SK-N-SH (cell line): ENCODE results near the gene GDI2. TPM values are rescaled to one million over a fixed set of nuclear protein-coding genes. Genes with fewer than 3 reads are reported as not detected.

Source experiments
- CTCF ChIA-PET: fragments of 300-600, 350-600 bp; formaldehyde crosslinking; extraction: SDS; loops from one replicate; lab custom pipeline; 2021; lab: Yijun Ruan, JAX
- POLR2A ChIA-PET: fragments of 350-600 bp; sonication (Branson Sonifier 250); formaldehyde crosslinking; extraction: SDS; loops from one replicate; lab custom pipeline; 2020; ENCODE audit warnings: antibody characterized with exemption, inconsistent platforms; lab: Yijun Ruan, JAX
- DNase-seq: peaks from one replicate; pipeline ENCODE4 v3.0.0; 2012
- H2AFZ ChIP-seq: fragments of 200-600 bp; sonication (generic); 2 replicates; pipeline ENCODE4 v1.8.1; 2016; ENCODE audit warnings: antibody characterized with exemption, mild to moderate bottlenecking, low read depth
- H3F3A ChIP-seq: fragments of 200-600 bp; sonication (generic); replicated peaks from 2 replicates; pipeline ENCODE3; 2016; ENCODE audit warnings: antibody characterized with exemption, mild to moderate bottlenecking; ENCODE audit not compliant: insufficient read depth
- H3K27ac ChIP-seq, 2 experiments: fragments of 200-500 bp in 1 of 2; fragments of 200-600 bp in 1 of 2; sonication (Bioruptor generic) in 1 of 2; sonication (generic), shearing (Covaris generic) in 1 of 2; 2 replicates each; pipeline versions ENCODE4 v1.5.1 to v1.6.1; 2014 to 2016; ENCODE audit warnings: low read depth in 2 of 2, inconsistent platforms in 1 of 2, low read length in 1 of 2, mild to moderate bottlenecking in 1 of 2, mixed read lengths in 1 of 2
- H3K27me3 ChIP-seq: fragments of 200-600 bp; sonication (generic), shearing (Covaris generic); 2 replicates; pipeline ENCODE4 v1.6.1; 2016; ENCODE audit warnings: mixed run types; ENCODE audit not compliant: insufficient read depth
- H3K36me3 ChIP-seq, 2 experiments: fragments of 200-500 bp in 1 of 2; fragments of 200-600 bp in 1 of 2; sonication (Bioruptor generic) in 1 of 2; sonication (generic) in 1 of 2; replicated peaks in 1 of 2; 2 replicates each; pipeline versions ENCODE3 to v1.5.1; 2014 to 2016; ENCODE audit warnings: low read length in 1 of 2, mild to moderate bottlenecking in 1 of 2; ENCODE audit not compliant: insufficient read depth in 2 of 2, control insufficient read depth in 1 of 2
- H3K4me1 ChIP-seq, 2 experiments: fragments of 200-500 bp in 1 of 2; fragments of 200-600 bp in 1 of 2; sonication (Bioruptor generic) in 1 of 2; sonication (generic), shearing (Covaris generic) in 1 of 2; 2 replicates each; pipeline versions ENCODE4 v1.5.1 to v1.6.1; 2014 to 2016; ENCODE audit warnings: low read depth in 1 of 2, low read length in 1 of 2, mixed run types in 1 of 2; ENCODE audit not compliant: insufficient read depth in 2 of 2, control insufficient read depth in 1 of 2
- H3K4me2 ChIP-seq: fragments of 200-600 bp; sonication (generic), shearing (Covaris generic); 2 replicates; pipeline ENCODE4 v1.6.1; 2017; ENCODE audit warnings: mixed run types
- H3K4me3 ChIP-seq, 2 experiments: fragments of 200-500 bp in 1 of 2; fragments of 200-600 bp in 1 of 2; sonication (Bioruptor generic) in 1 of 2; sonication (generic), shearing (Covaris generic) in 1 of 2; 2 replicates each; pipeline versions ENCODE4 v1.5.1 to v1.8.1; 2014 to 2016; ENCODE audit warnings: low read depth in 2 of 2, inconsistent platforms in 1 of 2, low read length in 1 of 2, mild to moderate bottlenecking in 1 of 2, mixed read lengths in 1 of 2, moderate library complexity in 1 of 2
- H3K79me2 ChIP-seq: fragments of 200-600 bp; sonication (generic); 2 replicates; pipeline ENCODE4 v1.8.1; 2017; ENCODE audit warnings: mild to moderate bottlenecking; ENCODE audit not compliant: insufficient read depth
- H3K9ac ChIP-seq: fragments of 200-600 bp; sonication (generic); 2 replicates; pipeline ENCODE4 v1.6.1; 2017; ENCODE audit warnings: mixed run types
- H3K9me2 ChIP-seq: fragments of 200-600 bp; sonication (generic); 2 replicates; pipeline ENCODE4 v1.6.1; 2017; ENCODE audit warnings: mixed run types
- H3K9me3 ChIP-seq: fragments of 200-600 bp; sonication (generic); 2 replicates; pipeline ENCODE4 v1.6.1; 2017; ENCODE audit warnings: mixed run types, mild to moderate bottlenecking, moderate library complexity
- H4K20me1 ChIP-seq: fragments of 200-600 bp; sonication (generic); 2 replicates; pipeline ENCODE4 v1.6.1; 2017; ENCODE audit warnings: mild to moderate bottlenecking, mixed run types; ENCODE audit not compliant: insufficient read depth
- CTCF ChIP-seq: fragments of 200-600 bp; sonication (generic); IDR thresholded peaks from 2 replicates; pipeline ENCODE4 v1.6.1; 2017; ENCODE audit warnings: antibody characterized with exemption, mild to moderate bottlenecking, moderate library complexity
- FOXJ3 ChIP-seq: sonication (generic); formaldehyde crosslinking; IDR thresholded peaks from 2 replicates; pipeline ENCODE4 v1.5.1; 2020; ENCODE audit warnings: mild to moderate bottlenecking, missing genetic modification reagents
- GATA2 ChIP-seq: sonication (generic); formaldehyde crosslinking; IDR thresholded peaks from 2 replicates; pipeline ENCODE4 v1.5.0; 2020; ENCODE audit warnings: mild to moderate bottlenecking, missing genetic modification reagents
- JUND ChIP-seq: IDR thresholded peaks from 2 replicates; pipeline ENCODE4 v1.4.0; 2012
- MXI1 ChIP-seq: IDR thresholded peaks from 2 replicates; pipeline ENCODE4 v1.6.1; 2012; ENCODE audit warnings: mild to moderate bottlenecking, low read depth, low read length, improper control_type of control experiment
- RAD21 ChIP-seq: IDR thresholded peaks from 2 replicates; pipeline ENCODE4 v1.6.1; 2012; ENCODE audit warnings: mild to moderate bottlenecking, low read length
- RCOR1 ChIP-seq: fragments of 150-350 bp; IDR thresholded peaks from 2 replicates; pipeline ENCODE4 v1.6.1; 2017; ENCODE audit warnings: antibody characterized with exemption, low read length
- REST ChIP-seq: IDR thresholded peaks from 2 replicates; pipeline ENCODE4 v1.6.1; 2012; ENCODE audit warnings: mild to moderate bottlenecking, low read depth, low read length, moderate library complexity
- RXRA ChIP-seq: IDR thresholded peaks from 2 replicates; pipeline ENCODE4 v1.4.0; 2012; ENCODE audit warnings: low read depth, mild to moderate bottlenecking, borderline replicate concordance
- TCF12 ChIP-seq: IDR thresholded peaks from 2 replicates; pipeline ENCODE4 v1.4.0; 2012
- TEAD4 ChIP-seq: IDR thresholded peaks from 2 replicates; pipeline ENCODE4 v1.4.0; 2012; ENCODE audit warnings: mild to moderate bottlenecking, borderline replicate concordance; ENCODE audit not compliant: insufficient read depth
- USF2 ChIP-seq: fragments of 150-350 bp; IDR thresholded peaks from 2 replicates; pipeline ENCODE4 v1.6.1; 2017; ENCODE audit warnings: antibody characterized with exemption, low read length, low read depth, borderline replicate concordance
- YY1 ChIP-seq: IDR thresholded peaks from 2 replicates; pipeline ENCODE4 v1.4.0; 2012; ENCODE audit warnings: low read depth, mild to moderate bottlenecking
- WGBS: methylation state at CpG from one replicate; pipeline ENCODE4 v1.1.6; 2017; ENCODE audit warnings: low lambda C conversion rate; 5-methylcytosine and 5-hydroxymethylcytosine counted together
- polyA plus RNA-seq, 3 experiments: library from polyadenylated mRNA; depleted of rRNA; stranded (reverse); fragments of >200 nt; gene quantifications; 2 replicates each; pipeline ENCODE4 v1.2.3, GENCODE V29; 2012

Gene GDI2
- polyA plus RNA-seq, 1 of the 3 experiments (the other 2 are of a cell fraction) = 94.3 TPM

GRCh38 chr10:5811387-5811821, 1.8 kb downstream of the GDI2 start:
- ChIA-PET POLR2A (interaction anchor here (0.5 kb wide), 1 partner anchor 11 kb away, joined by 4 read pairs; no protein-coding TSS in a partner anchor), CTCF (no interaction called here)
- TF ChIP-seq TEAD4 (no peak), RAD21 (no peak), CTCF (no peak), RXRA (no peak), FOXJ3 (no peak), JUND (no peak), USF2 (no peak), REST (no peak), MXI1 (no peak), YY1 (no peak), GATA2 (CRISPR knock-in tag) (no peak), RCOR1 (no peak), TCF12 (no peak)
- Histone ChIP-seq H3K27me3 (no peaks in the 10 kb centered on the region), H3K79me2 (peaks cover 83% of the 10 kb centered on the region), H3K9me3 (no peaks in the 10 kb centered on the region), H3K36me3 (peaks cover 3 to 13% of the 10 kb centered on the region in 2 experiments), H3K9me2 (no peaks in the 10 kb centered on the region), H3F3A (no peaks in the 10 kb centered on the region), H3K4me2 (peak overlapping the region; percentile 97), H2AFZ (no peak overlapping the region), H4K20me1 (peaks cover 62% of the 10 kb centered on the region), H3K4me1 (peaks cover 18 to 23% of the 10 kb centered on the region in 2 experiments; a peak in 3 of 4 replicates), H3K9ac (peak overlapping the region; percentile 100; the same call in 1 of the 2 replicates), H3K4me3 (peak overlapping the region; percentile 79 to 98), H3K27ac (peak overlapping the region in 1 of 2 experiments; percentile 96; a peak in 1 of 4 replicates)
- WGBS = under 1% methylated on average over 6 of the region's 6 CpGs
- no peak for DNase-seq
